GM12864 (cell line): ENCODE results near the gene MTMR10.

Experiments
- DNase-seq: peaks from one replicate; pipeline ENCODE4 v3.0.0-alpha.2; 2011; ENCODE audit warnings: low read depth
- H3K4me3 ChIP-seq: 2 replicates; pipeline ENCODE4 v1.5.1; 2011; ENCODE audit warnings: mild to moderate bottlenecking, low read depth, low read length, control low read depth
- TF ChIP-seq, protein P1 (sequence below): IDR thresholded peaks from 2 replicates; pipeline ENCODE4 v1.5.1; 2011; ENCODE audit warnings: low read depth, mild to moderate bottlenecking, moderate library complexity, low read length, control low read depth, inconsistent platforms; ENCODE audit errors: missing control alignments

MTMR10 gene

GRCh38 chr15:30901889-30902288 lies 89.5 kb downstream of the MTMR10 start:
- TF ChIP-seq, protein P1, sequence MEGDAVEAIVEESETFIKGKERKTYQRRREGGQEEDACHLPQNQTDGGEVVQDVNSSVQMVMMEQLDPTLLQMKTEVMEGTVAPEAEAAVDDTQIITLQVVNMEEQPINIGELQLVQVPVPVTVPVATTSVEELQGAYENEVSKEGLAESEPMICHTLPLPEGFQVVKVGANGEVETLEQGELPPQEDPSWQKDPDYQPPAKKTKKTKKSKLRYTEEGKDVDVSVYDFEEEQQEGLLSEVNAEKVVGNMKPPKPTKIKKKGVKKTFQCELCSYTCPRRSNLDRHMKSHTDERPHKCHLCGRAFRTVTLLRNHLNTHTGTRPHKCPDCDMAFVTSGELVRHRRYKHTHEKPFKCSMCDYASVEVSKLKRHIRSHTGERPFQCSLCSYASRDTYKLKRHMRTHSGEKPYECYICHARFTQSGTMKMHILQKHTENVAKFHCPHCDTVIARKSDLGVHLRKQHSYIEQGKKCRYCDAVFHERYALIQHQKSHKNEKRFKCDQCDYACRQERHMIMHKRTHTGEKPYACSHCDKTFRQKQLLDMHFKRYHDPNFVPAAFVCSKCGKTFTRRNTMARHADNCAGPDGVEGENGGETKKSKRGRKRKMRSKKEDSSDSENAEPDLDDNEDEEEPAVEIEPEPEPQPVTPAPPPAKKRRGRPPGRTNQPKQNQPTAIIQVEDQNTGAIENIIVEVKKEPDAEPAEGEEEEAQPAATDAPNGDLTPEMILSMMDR = no peak
- no peak overlapping the region for H3K4me3 ChIP-seq
- DNase-seq = no peak

- DNase-seq = no peak
- no peak overlapping the region for H3K4me3 ChIP-seq
- TF ChIP-seq, protein P1 = no peak
Observed at GRCh38 chr15:30896211-30896606, 95.2 kb downstream of the MTMR10 start.

DNA sequence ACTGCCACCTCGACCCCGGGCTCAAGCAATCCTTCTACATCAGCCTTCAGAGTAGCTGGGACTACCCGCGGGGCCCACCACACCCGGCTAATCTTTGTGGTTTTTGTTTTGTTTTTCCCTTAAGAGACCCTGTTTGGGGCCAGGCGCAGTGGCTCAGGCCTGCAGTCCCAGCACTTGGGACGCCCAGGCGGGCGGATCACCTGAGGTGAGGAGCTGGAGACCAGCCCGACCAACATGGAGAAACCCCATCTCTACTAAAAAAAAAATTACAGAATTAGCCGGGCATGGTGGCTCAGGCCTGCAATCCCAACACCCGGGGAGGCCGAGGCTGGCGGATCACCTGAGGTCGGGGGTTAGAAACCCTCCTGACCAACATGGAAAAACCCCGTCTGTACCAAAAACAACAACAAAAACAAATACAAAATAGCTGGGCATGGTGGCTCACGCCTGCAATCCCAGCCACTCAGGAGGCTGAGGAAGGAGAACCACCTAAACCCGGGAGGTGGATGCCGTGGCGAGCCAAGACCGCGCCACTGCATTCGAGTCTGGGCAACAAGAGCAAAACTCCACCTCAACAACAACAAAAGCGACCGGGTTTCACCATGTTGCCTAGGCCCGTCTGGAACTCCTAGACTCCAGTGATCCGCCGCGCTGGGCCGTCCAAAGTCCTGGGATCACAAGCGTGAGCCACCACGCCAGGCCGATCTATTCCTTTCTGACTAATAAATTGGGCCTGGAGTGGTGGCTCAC lies 95.8 kb downstream of the MTMR10 start:
- TF ChIP-seq, protein P1 = no peak
- H3K4me3 ChIP-seq = no peak overlapping the region
- DNase-seq = no peak

DNA sequence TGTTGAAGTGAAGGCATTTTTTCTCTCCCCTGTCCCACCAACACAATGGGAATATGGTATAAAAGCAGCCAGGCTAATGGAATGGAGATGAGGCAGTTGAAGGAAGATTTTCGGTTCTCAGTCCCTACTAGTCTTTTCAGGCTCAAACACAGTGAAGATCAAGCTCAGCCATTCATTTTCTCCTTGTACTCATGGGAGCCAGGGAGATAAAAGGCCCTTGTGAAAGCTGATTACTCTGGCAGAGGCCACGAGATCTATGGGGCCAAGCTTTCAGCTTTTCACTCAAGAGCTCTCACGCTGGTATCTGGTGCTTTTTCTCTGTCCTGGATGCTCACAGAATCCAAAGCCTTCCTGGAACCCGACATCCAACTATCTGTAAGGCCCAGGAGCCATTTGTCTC lies 102.2 kb downstream of the MTMR10 start:
- DNase-seq = no peak
- TF ChIP-seq, protein P1 = no peak
- H3K4me3 ChIP-seq = no peak overlapping the region
